ENCODE data around the gene GPR55.

- TF ChIP-seq CTCF (IDR thresholded peaks at IDR 0.05) (no peak), POLR2A (IDR thresholded peaks at IDR 0.05) (no peak)
These were observed 13.5 kb upstream of the GPR55 start for GRCh38 chr2:230938516-230939065.
